SK-N-SH (cell line): ENCODE data around the gene TSC22D2. TPM values are rescaled to one million over a fixed set of nuclear protein-coding genes. Genes with fewer than 3 reads are reported as not detected.

Experiments
- CTCF ChIA-PET: fragments of 300-600, 350-600 bp; formaldehyde crosslinking; extraction: SDS; loops from one replicate; lab custom pipeline; 2021; lab: Yijun Ruan, JAX
- POLR2A ChIA-PET: fragments of 350-600 bp; sonication (Branson Sonifier 250); formaldehyde crosslinking; extraction: SDS; loops from one replicate; lab custom pipeline; 2020; ENCODE audit warnings: antibody characterized with exemption, inconsistent platforms; lab: Yijun Ruan, JAX
- DNase-seq: peaks from one replicate; pipeline ENCODE4 v3.0.0; 2012
- H2AFZ ChIP-seq: fragments of 200-600 bp; sonication (generic); 2 replicates; pipeline ENCODE4 v1.8.1; 2016; ENCODE audit warnings: antibody characterized with exemption, mild to moderate bottlenecking, low read depth
- H3F3A ChIP-seq: fragments of 200-600 bp; sonication (generic); replicated peaks from 2 replicates; pipeline ENCODE3; 2016; ENCODE audit warnings: antibody characterized with exemption, mild to moderate bottlenecking; ENCODE audit not compliant: insufficient read depth
- H3K27ac ChIP-seq, 2 experiments: fragments of 200-500 bp in 1 of 2; fragments of 200-600 bp in 1 of 2; sonication (Bioruptor generic) in 1 of 2; sonication (generic), shearing (Covaris generic) in 1 of 2; 2 replicates each; pipeline versions ENCODE4 v1.5.1 to v1.6.1; 2014 to 2016; ENCODE audit warnings: low read depth in 2 of 2, inconsistent platforms in 1 of 2, low read length in 1 of 2, mild to moderate bottlenecking in 1 of 2, mixed read lengths in 1 of 2
- H3K27me3 ChIP-seq: fragments of 200-600 bp; sonication (generic), shearing (Covaris generic); 2 replicates; pipeline ENCODE4 v1.6.1; 2016; ENCODE audit warnings: mixed run types; ENCODE audit not compliant: insufficient read depth
- H3K36me3 ChIP-seq, 2 experiments: fragments of 200-500 bp in 1 of 2; fragments of 200-600 bp in 1 of 2; sonication (Bioruptor generic) in 1 of 2; sonication (generic) in 1 of 2; replicated peaks in 1 of 2; 2 replicates each; pipeline versions ENCODE3 to v1.5.1; 2014 to 2016; ENCODE audit warnings: low read length in 1 of 2, mild to moderate bottlenecking in 1 of 2; ENCODE audit not compliant: insufficient read depth in 2 of 2, control insufficient read depth in 1 of 2
- H3K4me1 ChIP-seq, 2 experiments: fragments of 200-500 bp in 1 of 2; fragments of 200-600 bp in 1 of 2; sonication (Bioruptor generic) in 1 of 2; sonication (generic), shearing (Covaris generic) in 1 of 2; 2 replicates each; pipeline versions ENCODE4 v1.5.1 to v1.6.1; 2014 to 2016; ENCODE audit warnings: low read depth in 1 of 2, low read length in 1 of 2, mixed run types in 1 of 2; ENCODE audit not compliant: insufficient read depth in 2 of 2, control insufficient read depth in 1 of 2
- H3K4me2 ChIP-seq: fragments of 200-600 bp; sonication (generic), shearing (Covaris generic); 2 replicates; pipeline ENCODE4 v1.6.1; 2017; ENCODE audit warnings: mixed run types
- H3K4me3 ChIP-seq, 2 experiments: fragments of 200-500 bp in 1 of 2; fragments of 200-600 bp in 1 of 2; sonication (Bioruptor generic) in 1 of 2; sonication (generic), shearing (Covaris generic) in 1 of 2; 2 replicates each; pipeline versions ENCODE4 v1.5.1 to v1.8.1; 2014 to 2016; ENCODE audit warnings: low read depth in 2 of 2, inconsistent platforms in 1 of 2, low read length in 1 of 2, mild to moderate bottlenecking in 1 of 2, mixed read lengths in 1 of 2, moderate library complexity in 1 of 2
- H3K79me2 ChIP-seq: fragments of 200-600 bp; sonication (generic); 2 replicates; pipeline ENCODE4 v1.8.1; 2017; ENCODE audit warnings: mild to moderate bottlenecking; ENCODE audit not compliant: insufficient read depth
- H3K9ac ChIP-seq: fragments of 200-600 bp; sonication (generic); 2 replicates; pipeline ENCODE4 v1.6.1; 2017; ENCODE audit warnings: mixed run types
- H3K9me2 ChIP-seq: fragments of 200-600 bp; sonication (generic); 2 replicates; pipeline ENCODE4 v1.6.1; 2017; ENCODE audit warnings: mixed run types
- H3K9me3 ChIP-seq: fragments of 200-600 bp; sonication (generic); 2 replicates; pipeline ENCODE4 v1.6.1; 2017; ENCODE audit warnings: mixed run types, mild to moderate bottlenecking, moderate library complexity
- H4K20me1 ChIP-seq: fragments of 200-600 bp; sonication (generic); 2 replicates; pipeline ENCODE4 v1.6.1; 2017; ENCODE audit warnings: mild to moderate bottlenecking, mixed run types; ENCODE audit not compliant: insufficient read depth
- ELF1 ChIP-seq: IDR thresholded peaks from 2 replicates; pipeline ENCODE4 v1.4.0; 2012
- EP300 ChIP-seq, 2 experiments: IDR thresholded peaks; 2 replicates each; pipeline versions ENCODE4 v1.4.0 to v1.6.1; 2012; ENCODE audit warnings: borderline replicate concordance in 1 of 2, low read depth in 1 of 2, low read length in 1 of 2
- EZH2phosphoT487 ChIP-seq: fragments of 200-600 bp; sonication (generic); IDR thresholded peaks from 2 replicates; pipeline ENCODE4 v1.6.1; 2017; ENCODE audit warnings: low read depth, mixed run types, mild to moderate bottlenecking, antibody characterized with exemption, moderate library complexity, borderline replicate concordance
- FOSL2 ChIP-seq: IDR thresholded peaks from 2 replicates; pipeline ENCODE4 v1.4.0; 2012; ENCODE audit warnings: low read depth, mild to moderate bottlenecking, moderate library complexity, borderline replicate concordance
- JUND ChIP-seq: IDR thresholded peaks from 2 replicates; pipeline ENCODE4 v1.4.0; 2012
- MEF2A ChIP-seq: IDR thresholded peaks from 2 replicates; pipeline ENCODE4 v1.4.0; 2012; ENCODE audit warnings: low read depth, borderline replicate concordance
- MXI1 ChIP-seq: IDR thresholded peaks from 2 replicates; pipeline ENCODE4 v1.6.1; 2012; ENCODE audit warnings: mild to moderate bottlenecking, low read depth, low read length, improper control_type of control experiment
- NFIC ChIP-seq: IDR thresholded peaks from 2 replicates; pipeline ENCODE4 v1.4.0; 2012; ENCODE audit warnings: borderline replicate concordance
- NRF1 ChIP-seq: IDR thresholded peaks from 2 replicates; pipeline ENCODE4 v1.6.1; 2012; ENCODE audit warnings: low read depth, mild to moderate bottlenecking, low read length
- POLR2AphosphoS5 ChIP-seq: IDR thresholded peaks from 2 replicates; pipeline ENCODE4 v1.6.1; 2012; ENCODE audit warnings: low read depth, low read length
- REST ChIP-seq: IDR thresholded peaks from 2 replicates; pipeline ENCODE4 v1.6.1; 2012; ENCODE audit warnings: mild to moderate bottlenecking, low read depth, low read length, moderate library complexity
- RFX5 ChIP-seq: IDR thresholded peaks from 2 replicates; pipeline ENCODE4 v1.6.1; 2012; ENCODE audit warnings: mild to moderate bottlenecking, improper control_type of control experiment, low read length
- TAF1 ChIP-seq: IDR thresholded peaks from 2 replicates; pipeline ENCODE4 v1.6.1; 2012; ENCODE audit warnings: low read depth, mild to moderate bottlenecking, low read length, moderate library complexity, borderline replicate concordance
- TCF12 ChIP-seq: IDR thresholded peaks from 2 replicates; pipeline ENCODE4 v1.4.0; 2012
- TEAD4 ChIP-seq: IDR thresholded peaks from 2 replicates; pipeline ENCODE4 v1.4.0; 2012; ENCODE audit warnings: mild to moderate bottlenecking, borderline replicate concordance; ENCODE audit not compliant: insufficient read depth
- WGBS: methylation state at CpG from one replicate; pipeline ENCODE4 v1.1.6; 2017; ENCODE audit warnings: low lambda C conversion rate; 5-methylcytosine and 5-hydroxymethylcytosine counted together
- polyA plus RNA-seq, 3 experiments: library from polyadenylated mRNA; depleted of rRNA; stranded (reverse); fragments of >200 nt; gene quantifications; 2 replicates each; pipeline ENCODE4 v1.2.3, GENCODE V29; 2012
- TF ChIP-seq, protein P1 (sequence below): IDR thresholded peaks from 2 replicates; pipeline ENCODE4 v1.4.0; 2012; ENCODE audit warnings: low read depth, borderline replicate concordance

TSC22D2 gene
- polyA plus RNA-seq, 1 of the 3 experiments (the other 2 are of a cell fraction), result 4.8 TPM

DNA sequence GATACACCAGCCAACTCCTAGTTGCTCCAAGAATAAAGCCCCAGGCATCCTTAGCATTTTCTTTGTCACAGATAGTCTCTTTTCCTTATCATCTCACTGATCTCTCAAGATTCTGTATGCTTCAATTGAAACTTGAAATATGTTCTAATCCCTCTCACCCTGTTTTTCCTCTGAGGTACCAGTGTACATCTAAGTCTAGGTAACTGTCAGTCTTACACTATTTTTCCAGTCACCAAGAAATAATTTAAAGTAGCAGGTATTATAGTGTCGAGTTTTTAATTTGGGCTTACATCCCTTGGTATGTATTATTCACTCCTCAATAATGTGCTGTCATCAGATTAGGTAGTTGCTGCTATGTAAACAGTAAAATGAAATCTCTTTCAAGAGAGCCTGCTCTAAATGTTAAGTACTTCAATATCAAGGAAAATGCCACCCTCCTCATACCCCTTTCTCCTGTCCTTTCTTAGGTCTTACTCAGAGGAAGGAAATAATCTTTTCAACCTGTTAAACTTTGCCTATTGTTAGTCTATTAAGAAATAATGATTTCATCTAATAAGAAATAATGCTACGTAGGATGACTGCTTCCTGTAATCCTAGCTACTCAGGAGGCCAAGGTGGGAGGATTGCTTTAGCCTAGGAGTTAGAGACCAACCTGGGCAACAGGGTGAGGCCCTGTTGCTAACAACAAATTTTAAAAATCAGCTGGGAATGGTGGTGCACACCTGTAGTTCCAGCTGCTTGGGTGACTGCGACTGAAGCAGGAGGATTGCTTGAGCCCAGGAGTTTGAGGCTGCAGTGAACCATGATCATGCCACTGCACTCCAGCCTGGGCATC is 39.8 kb downstream of the TSC22D2 start:
- H2AFZ ChIP-seq, result no peak overlapping the region
- DNase-seq, result no peak
- H3K9me2 ChIP-seq, result no peaks in the 10 kb centered on the region
- no peaks in the 10 kb centered on the region for H3K9me3 ChIP-seq
- H3K4me3 ChIP-seq, result no peak overlapping the region; a peak in 1 of 4 replicates
- no peak for TF ChIP-seq REST
- no peak for TF ChIP-seq TAF1
- TF ChIP-seq JUND, result peak; percentile 33; the same call in 1 of the 2 replicates
- TF ChIP-seq EP300 (IDR thresholded peaks at IDR 0.05; ENCODE audit: borderline replicate concordance in 1 of 2, low read depth in 1 of 2, low read length in 1 of 2), result peak in 1 of 2 experiments; percentile 30; a peak in 1 of 4 replicates
- 0 out of 2 replicates have a peak, but pooled peaks have one; percentile 23 for TF ChIP-seq TEAD4
- TF ChIP-seq MEF2A, result no peak
- TF ChIP-seq FOSL2, result peak; percentile 45
- H3K4me2 ChIP-seq, result peak overlapping the region; percentile 61
- H3K27me3 ChIP-seq, result no peaks in the 10 kb centered on the region
- peaks cover 89% of the 10 kb centered on the region for H3K79me2 ChIP-seq
- peaks cover 13 to 33% of the 10 kb centered on the region in 2 experiments for H3K36me3 ChIP-seq
- POLR2A ChIA-PET, result no interaction called here
- peaks cover 66% of the 10 kb centered on the region for H3F3A ChIP-seq
- H3K27ac ChIP-seq, result peak overlapping the region; percentile 25 to 78
- peaks cover 20% of the 10 kb centered on the region for H4K20me1 ChIP-seq
- CTCF ChIA-PET, result interaction anchor here (1.5 kb wide), 1 partner anchor 17 kb away, joined by 3 read pairs; no protein-coding TSS in a partner anchor
- peaks cover 3 to 42% of the 10 kb centered on the region in 2 experiments; a peak in 2 of 4 replicates for H3K4me1 ChIP-seq
- 0 out of 2 replicates have a peak overlapping the region, but pooled peaks have one; percentile 3 for H3K9ac ChIP-seq
- WGBS, result 42% methylated on average over 2 of the region's 3 CpGs

DNA sequence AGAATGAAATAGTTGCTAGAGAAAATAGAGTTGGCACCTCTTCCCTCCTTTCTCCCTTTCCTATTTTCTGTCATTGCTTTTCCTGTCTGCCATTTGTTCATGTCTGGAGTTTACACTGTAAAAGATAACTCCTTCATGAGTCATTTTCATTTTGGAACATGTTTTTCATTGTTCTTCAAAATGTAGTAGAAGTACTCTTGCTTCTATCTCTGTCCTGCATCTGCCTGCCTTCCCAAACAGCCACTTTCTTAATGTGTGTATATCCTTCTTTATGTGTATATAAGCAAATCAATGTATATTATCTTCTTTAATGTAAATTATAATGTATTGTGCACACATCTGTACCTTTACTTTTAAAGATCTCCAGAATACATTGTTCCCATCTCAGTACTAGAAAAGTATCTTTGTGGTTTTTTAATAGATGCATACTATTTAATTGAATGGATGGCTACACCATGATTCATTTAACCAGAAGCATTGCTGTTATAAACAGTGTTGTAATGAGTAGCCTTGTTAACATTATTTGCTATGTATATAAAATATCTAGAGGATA is 41.1 kb downstream of the TSC22D2 start:
- ChIA-PET POLR2A (no interaction called here), CTCF (interaction anchor here (1.5 kb wide), 1 partner anchor 19 kb away, joined by 3 read pairs; no protein-coding TSS in a partner anchor)
- H3K9me2 ChIP-seq, result no peaks in the 10 kb centered on the region
- no peak for DNase-seq
- peak overlapping the region; percentile 42; the same call in 1 of the 2 replicates for H3K4me2 ChIP-seq
- H3K36me3 ChIP-seq, result peaks cover 5 to 38% of the 10 kb centered on the region in 2 experiments
- peaks cover 14% of the 10 kb centered on the region for H4K20me1 ChIP-seq
- no peaks in the 10 kb centered on the region for H3K27me3 ChIP-seq
- H3K4me3 ChIP-seq, result no peak overlapping the region
- H3F3A ChIP-seq, result peaks cover 52% of the 10 kb centered on the region
- H3K9ac ChIP-seq, result peak overlapping the region; percentile 0; the same call in 1 of the 2 replicates
- peak overlapping the region; percentile 32 to 78; a peak in 3 of 4 replicates for H3K27ac ChIP-seq
- no peaks in the 10 kb centered on the region for H3K9me3 ChIP-seq
- H3K79me2 ChIP-seq, result peaks cover 93% of the 10 kb centered on the region
- no peak overlapping the region for H2AFZ ChIP-seq
- peaks cover 3 to 37% of the 10 kb centered on the region in 2 experiments; a peak in 2 of 4 replicates for H3K4me1 ChIP-seq
- no peak for TF ChIP-seq RFX5
- no peak for TF ChIP-seq TAF1
- peak; percentile 58; the same call in 1 of the 2 replicates for TF ChIP-seq TEAD4
- TF ChIP-seq EP300 (IDR thresholded peaks at IDR 0.05; ENCODE audit: borderline replicate concordance in 1 of 2, low read depth in 1 of 2, low read length in 1 of 2), result peak in 1 of 2 experiments; percentile 46; a peak in 2 of 4 replicates
- peak; percentile 65 for TF ChIP-seq NFIC
- no peak for TF ChIP-seq MXI1
- TF ChIP-seq, protein P1, sequence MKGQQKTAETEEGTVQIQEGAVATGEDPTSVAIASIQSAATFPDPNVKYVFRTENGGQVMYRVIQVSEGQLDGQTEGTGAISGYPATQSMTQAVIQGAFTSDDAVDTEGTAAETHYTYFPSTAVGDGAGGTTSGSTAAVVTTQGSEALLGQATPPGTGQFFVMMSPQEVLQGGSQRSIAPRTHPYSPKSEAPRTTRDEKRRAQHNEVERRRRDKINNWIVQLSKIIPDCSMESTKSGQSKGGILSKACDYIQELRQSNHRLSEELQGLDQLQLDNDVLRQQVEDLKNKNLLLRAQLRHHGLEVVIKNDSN, result no peak
- no peak for TF ChIP-seq REST
- no peak for TF ChIP-seq NRF1
- no peak for TF ChIP-seq ELF1
- peak; percentile 75 for TF ChIP-seq TCF12
- TF ChIP-seq POLR2AphosphoS5, result peak; percentile 18; the same call in 1 of the 2 replicates
- TF ChIP-seq EZH2phosphoT487, result no peak
- peak; percentile 72 for TF ChIP-seq JUND
